HepG2 (cell line): ENCODE results near the gene RAMP3. TPM values are rescaled to one million over a fixed set of nuclear protein-coding genes. Genes with fewer than 3 reads are reported as not detected.

Experiments used
- ATAC-seq: fragments of 200-7000 bp; cut with Tn5 transposase; 3 replicates; pipeline ENCODE4 v1.9.1; 2020; ENCODE audit warnings: mild to moderate bottlenecking, moderate library complexity
- BruUV-seq: library from RNA; stranded (reverse); fragments of 400-500 nt; replicated peaks from 2 replicates; lab custom pipeline; 2021; lab: Mats Ljungman, UMichigan
- CTCF ChIA-PET: fragments of 300-600 bp; formaldehyde crosslinking; extraction: SDS; loops from one replicate; lab custom pipeline; 2021; ENCODE audit warnings: low total read pairs, inconsistent platforms, low intra/inter-chr PET ratio; lab: Yijun Ruan, JAX
- POLR2A ChIA-PET: fragments of 350-600 bp; sonication (Branson Sonifier 250); formaldehyde crosslinking; loops from one replicate; lab custom pipeline; 2020; ENCODE audit warnings: antibody characterized with exemption, inconsistent platforms; lab: Yijun Ruan, JAX
- DNase-seq: peaks from one replicate; pipeline ENCODE4 v3.0.0-alpha.2; 2015; ENCODE audit warnings: low spot score
- FAIRE-seq: peaks from 3 replicates; lab custom pipeline; 2011; peaks lifted over from hg19 to GRCh38; lab: Jason Lieb, UNC
- H2AFZ ChIP-seq: one replicate; pipeline ENCODE4 v1.6.1; 2011; ENCODE audit warnings: low read length, inconsistent platforms
- H3K27ac ChIP-seq: fragments of 300-600 bp; 3 replicates; pipeline ENCODE4 v1.8.0; 2011; ENCODE audit warnings: mixed run types, mild to moderate bottlenecking, mixed read lengths, low read length, inconsistent platforms; ENCODE audit not compliant: insufficient read depth; ENCODE audit errors: extremely low read length
- H3K27me3 ChIP-seq, 2 experiments: fragments of 200-600 bp in 1 of 2; 2 replicates in 1 of 2; 3 replicates in 1 of 2; pipeline versions ENCODE4 v1.6.0 to v1.8.0; 2011; ENCODE audit warnings: low read length in 2 of 2, mild to moderate bottlenecking in 2 of 2, moderate library complexity in 2 of 2, inconsistent platforms in 1 of 2; ENCODE audit not compliant: insufficient read depth in 2 of 2, control insufficient read depth in 1 of 2
- H3K36me3 ChIP-seq, 2 experiments: fragments of 200-600 bp in 1 of 2; replicated peaks in 1 of 2; 2 replicates in 1 of 2; 3 replicates in 1 of 2; pipeline versions ENCODE4 v1.5.1 to v1.8.0; 2011; ENCODE audit warnings: low read length in 2 of 2, inconsistent platforms in 1 of 2; ENCODE audit not compliant: insufficient read depth in 2 of 2, control insufficient read depth in 1 of 2
- H3K4me1 ChIP-seq: 2 replicates; pipeline ENCODE4 v1.5.1; 2012; ENCODE audit warnings: low read length, inconsistent platforms; ENCODE audit not compliant: insufficient read depth
- H3K4me2 ChIP-seq: 2 replicates; pipeline ENCODE4 v1.6.0; 2011; ENCODE audit warnings: low read depth, low read length, inconsistent platforms
- H3K4me3 ChIP-seq, 3 experiments: fragments of 200-600 bp in 1 of 3; sonication (generic), shearing (Covaris generic) in 1 of 3; replicated peaks in 1 of 3; 2 replicates each; pipeline ENCODE4 v1.5.1; 2011 to 2016; ENCODE audit warnings: low read length in 3 of 3, inconsistent platforms in 2 of 3, low read depth in 2 of 3, mild to moderate bottlenecking in 2 of 3, control low read depth in 1 of 3, mixed read lengths in 1 of 3; ENCODE audit not compliant: insufficient read depth in 1 of 3
- H3K79me2 ChIP-seq: one replicate; pipeline ENCODE4 v1.6.1; 2011; ENCODE audit warnings: low read length, inconsistent platforms; ENCODE audit not compliant: insufficient read depth
- H3K9ac ChIP-seq: 2 replicates; pipeline ENCODE4 v1.6.0; 2011; ENCODE audit warnings: mild to moderate bottlenecking, low read depth, low read length, inconsistent platforms; ENCODE audit not compliant: insufficient read depth
- H3K9me3 ChIP-seq: 2 replicates; pipeline ENCODE4 v1.5.1; 2012; ENCODE audit warnings: mild to moderate bottlenecking, low read length
- H4K20me1 ChIP-seq: 2 replicates; pipeline ENCODE4 v1.6.0; 2011; ENCODE audit warnings: inconsistent platforms, mild to moderate bottlenecking, low read length, moderate library complexity; ENCODE audit not compliant: insufficient read depth
- ARNT ChIP-seq: fragments of 450-650 bp; IDR thresholded peaks from 2 replicates; pipeline ENCODE4 v1.6.1; 2017
- FLYWCH1 ChIP-seq: sonication (generic); formaldehyde crosslinking; IDR thresholded peaks from 2 replicates; pipeline ENCODE4 v1.8.1; 2023; ENCODE audit warnings: mild to moderate bottlenecking, missing genetic modification reagents
- FOXC1 ChIP-seq: sonication (generic); formaldehyde crosslinking; IDR thresholded peaks from 2 replicates; pipeline ENCODE4 v1.8.0; 2022; ENCODE audit warnings: mild to moderate bottlenecking, missing genetic modification reagents, borderline replicate concordance
- KDM4B ChIP-seq: sonication (generic); formaldehyde crosslinking; IDR thresholded peaks from 2 replicates; pipeline ENCODE4 v1.4.0; 2020; ENCODE audit warnings: missing genetic modification reagents
- KDM6A ChIP-seq: IDR thresholded peaks from 2 replicates; pipeline ENCODE4 v1.6.1; 2016; ENCODE audit warnings: low read depth
- NFIB ChIP-seq: sonication (generic); formaldehyde crosslinking; IDR thresholded peaks from 2 replicates; pipeline ENCODE4 v1.9.0; 2021; ENCODE audit warnings: missing genetic modification reagents, mild to moderate bottlenecking, borderline replicate concordance
- NR2C2 ChIP-seq: sonication (generic); formaldehyde crosslinking; IDR thresholded peaks from 2 replicates; pipeline ENCODE4 v1.4.0; 2020; ENCODE audit warnings: missing genetic modification reagents, mild to moderate bottlenecking, moderate library complexity, borderline replicate concordance
- ZNF549 ChIP-seq: sonication (generic); formaldehyde crosslinking; IDR thresholded peaks from 2 replicates; pipeline ENCODE4 v1.5.0; 2020; ENCODE audit warnings: missing genetic modification reagents
- ZNF570 ChIP-seq: sonication (generic); formaldehyde crosslinking; IDR thresholded peaks from 2 replicates; pipeline ENCODE4 v1.4.0; 2020; ENCODE audit warnings: mild to moderate bottlenecking, missing genetic modification reagents, borderline replicate concordance
- ZNF629 ChIP-seq: sonication (generic); formaldehyde crosslinking; conservative IDR thresholded peaks from 2 replicates; pipeline ENCODE4 v1.5.0; 2020; ENCODE audit warnings: missing genetic modification reagents
- ZNF703 ChIP-seq: sonication (generic); formaldehyde crosslinking; IDR thresholded peaks from 2 replicates; pipeline ENCODE4 v1.5.1; 2020; ENCODE audit warnings: missing genetic modification reagents, mild to moderate bottlenecking, moderate library complexity, borderline replicate concordance
- ZNF749 ChIP-seq: sonication (generic); formaldehyde crosslinking; IDR thresholded peaks from 2 replicates; pipeline ENCODE4 v1.8.0; 2022; ENCODE audit warnings: mild to moderate bottlenecking, missing genetic modification reagents, moderate library complexity, borderline replicate concordance
- WGBS: methylation state at CpG from one replicate; pipeline ENCODE4 v1.1.6; 2017; ENCODE audit warnings: low lambda C conversion rate; 5-methylcytosine and 5-hydroxymethylcytosine counted together
- in situ Hi-C: cut with HindIII; loops from 2 replicates; pipeline ENCODE4 v1.10.0; 2017; ENCODE audit warnings: low pct_unique_long_range_greater_than_20kb; ENCODE audit not compliant: extremely low pct_ligation_motif_present
- intact Hi-C: fragments of 100-400 bp; cut with micrococcal nuclease; formaldehyde crosslinking; loops from one replicate; pipeline ENCODE4 v1.10.0; 2022; ENCODE audit not compliant: unreplicated experiment
- polyA plus RNA-seq, 8 experiments: library from polyadenylated mRNA; depleted of rRNA in 3 of 8; stranded (reverse) in 7 of 8; unstranded in 1 of 8; fragments of >200 nt; fragmentation: Illumina TruSeq in 4 of 8; extraction: Trizol in 4 of 8; gene quantifications; 2 replicates each; pipeline versions ENCODE4 v1.2.1 to v1.2.3, GENCODE V29; 2011 to 2016; ENCODE audit warnings: low read depth in 4 of 8, missing spikeins in 1 of 8, mixed read lengths in 1 of 8; ENCODE audit not compliant: insufficient read depth in 1 of 8
- total RNA-seq, 5 experiments: library from RNA; depleted of rRNA; stranded (reverse); fragments of >200 nt; fragmentation: Illumina TruSeq; extraction: Trizol; gene quantifications; 2 replicates each; pipeline ENCODE4 v1.2.3, GENCODE V29; 2016; ENCODE audit warnings: low read depth in 1 of 5
- TF ChIP-seq, protein P1 (sequence below): sonication (generic); formaldehyde crosslinking; IDR thresholded peaks from 2 replicates; pipeline ENCODE4 v1.8.0; 2022; ENCODE audit warnings: missing genetic modification reagents, mild to moderate bottlenecking, moderate library complexity, borderline replicate concordance
- TF ChIP-seq, protein P2 (sequence below): sonication (generic); formaldehyde crosslinking; IDR thresholded peaks from 2 replicates; pipeline ENCODE4 v1.5.1; 2020; ENCODE audit warnings: mild to moderate bottlenecking, moderate library complexity, missing genetic modification reagents
- TF ChIP-seq, protein P3 (sequence below): IDR thresholded peaks from 2 replicates; pipeline ENCODE4 v1.6.1; 2016
- TF ChIP-seq, protein P4 (sequence below): sonication (generic); formaldehyde crosslinking; IDR thresholded peaks from 2 replicates; pipeline ENCODE4 v1.5.0; 2020; ENCODE audit warnings: missing genetic modification reagents
- TF ChIP-seq, protein P5 (sequence below): sonication (generic); formaldehyde crosslinking; IDR thresholded peaks from 2 replicates; pipeline ENCODE4 v1.4.0; 2020; ENCODE audit warnings: missing genetic modification reagents
- TF ChIP-seq, protein P6 (sequence below): sonication (generic); formaldehyde crosslinking; IDR thresholded peaks from 2 replicates; pipeline ENCODE4 v1.4.0; 2020; ENCODE audit warnings: mild to moderate bottlenecking, low read depth, missing genetic modification reagents

Gene RAMP3
- total and polyA plus RNA-seq, 2 of the 13 experiments (the other 11 are each of a cell fraction or from before 2014, with no cell fraction given) = not detected

DNA sequence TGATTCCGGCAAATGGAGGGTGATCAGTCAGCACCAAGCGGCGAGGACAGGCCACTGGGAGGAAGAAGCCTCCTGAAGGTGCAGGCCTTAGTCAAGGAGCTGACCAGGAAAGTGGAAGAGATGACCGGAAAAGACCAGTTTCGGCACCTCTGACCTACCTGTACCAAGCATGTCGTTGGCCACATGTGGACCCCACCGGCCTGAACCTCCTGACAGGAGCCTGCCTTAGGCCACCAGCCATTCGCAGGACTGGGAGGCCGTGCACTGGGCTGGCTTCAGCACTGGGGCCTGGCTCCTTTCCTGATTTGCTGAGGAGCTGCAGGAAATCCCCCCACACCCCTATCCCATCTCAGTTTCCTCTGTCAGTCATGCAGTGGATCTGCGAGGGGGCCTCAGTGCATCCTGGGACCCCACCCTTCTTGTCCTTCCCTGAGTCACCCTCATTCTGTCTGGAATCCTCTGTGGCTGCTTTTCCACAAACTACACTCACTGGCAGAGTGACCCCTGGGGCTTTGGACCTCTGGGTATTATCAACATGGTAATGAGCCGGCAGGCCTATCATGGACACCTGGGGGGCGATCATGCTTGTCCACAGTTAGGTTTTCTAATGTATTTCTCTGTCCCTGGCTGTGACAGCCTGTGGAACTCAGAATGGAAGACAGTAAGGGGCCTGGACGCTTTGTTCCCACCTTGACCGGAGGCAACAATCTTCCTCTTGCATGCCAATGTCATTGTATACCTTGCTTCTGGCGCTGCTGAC lies 33.0 kb downstream of the RAMP3 start:
- ATAC-seq (no peak), DNase-seq (no peak), FAIRE-seq (no peak)
- WGBS = 39% methylated on average over 10 of the region's 15 CpGs
- POLR2A ChIA-PET = no interaction called here
- no TSS peak for BruUV-seq
- Histone ChIP-seq H3K9me3 (no peaks in the 10 kb centered on the region), H3K9ac (no peak overlapping the region), H3K4me1 (no peaks in the 10 kb centered on the region), H4K20me1 (no peaks in the 10 kb centered on the region), H3K4me3 (no peak overlapping the region), H3K36me3 (no peaks in the 10 kb centered on the region), H3K27ac (no peak overlapping the region), H3K27me3 (peaks cover 5 to 58% of the 10 kb centered on the region in 2 experiments; a peak in 4 of 5 replicates), H3K79me2 (no peaks in the 10 kb centered on the region), H3K4me2 (no peak overlapping the region), H2AFZ (no peak overlapping the region)
- in situ Hi-C loops = no loop called here
- intact Hi-C loops = no loop called here
- CTCF ChIA-PET = no interaction called here
- TF ChIP-seq ZNF570 (CRISPR knock-in tag) (no peak), NR2C2 (CRISPR knock-in tag) (no peak), KDM6A (CRISPR knock-in tag) (no peak), FLYWCH1 (CRISPR knock-in tag) (no peak), ZNF703 (CRISPR knock-in tag) (no peak), ZNF629 (CRISPR knock-in tag) (no peak), KDM4B (CRISPR knock-in tag) (no peak), NFIB (CRISPR knock-in tag) (no peak), FOXC1 (no peak), ZNF549 (CRISPR knock-in tag) (no peak), ARNT (no peak), ZNF749 (CRISPR knock-in tag) (no peak)
- TF ChIP-seq, protein P1, sequence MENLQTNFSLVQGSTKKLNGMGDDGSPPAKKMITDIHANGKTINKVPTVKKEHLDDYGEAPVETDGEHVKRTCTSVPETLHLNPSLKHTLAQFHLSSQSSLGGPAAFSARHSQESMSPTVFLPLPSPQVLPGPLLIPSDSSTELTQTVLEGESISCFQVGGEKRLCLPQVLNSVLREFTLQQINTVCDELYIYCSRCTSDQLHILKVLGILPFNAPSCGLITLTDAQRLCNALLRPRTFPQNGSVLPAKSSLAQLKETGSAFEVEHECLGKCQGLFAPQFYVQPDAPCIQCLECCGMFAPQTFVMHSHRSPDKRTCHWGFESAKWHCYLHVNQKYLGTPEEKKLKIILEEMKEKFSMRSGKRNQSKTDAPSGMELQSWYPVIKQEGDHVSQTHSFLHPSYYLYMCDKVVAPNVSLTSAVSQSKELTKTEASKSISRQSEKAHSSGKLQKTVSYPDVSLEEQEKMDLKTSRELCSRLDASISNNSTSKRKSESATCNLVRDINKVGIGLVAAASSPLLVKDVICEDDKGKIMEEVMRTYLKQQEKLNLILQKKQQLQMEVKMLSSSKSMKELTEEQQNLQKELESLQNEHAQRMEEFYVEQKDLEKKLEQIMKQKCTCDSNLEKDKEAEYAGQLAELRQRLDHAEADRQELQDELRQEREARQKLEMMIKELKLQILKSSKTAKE (CRISPR knock-in tag) = no peak
- TF ChIP-seq, protein P2, sequence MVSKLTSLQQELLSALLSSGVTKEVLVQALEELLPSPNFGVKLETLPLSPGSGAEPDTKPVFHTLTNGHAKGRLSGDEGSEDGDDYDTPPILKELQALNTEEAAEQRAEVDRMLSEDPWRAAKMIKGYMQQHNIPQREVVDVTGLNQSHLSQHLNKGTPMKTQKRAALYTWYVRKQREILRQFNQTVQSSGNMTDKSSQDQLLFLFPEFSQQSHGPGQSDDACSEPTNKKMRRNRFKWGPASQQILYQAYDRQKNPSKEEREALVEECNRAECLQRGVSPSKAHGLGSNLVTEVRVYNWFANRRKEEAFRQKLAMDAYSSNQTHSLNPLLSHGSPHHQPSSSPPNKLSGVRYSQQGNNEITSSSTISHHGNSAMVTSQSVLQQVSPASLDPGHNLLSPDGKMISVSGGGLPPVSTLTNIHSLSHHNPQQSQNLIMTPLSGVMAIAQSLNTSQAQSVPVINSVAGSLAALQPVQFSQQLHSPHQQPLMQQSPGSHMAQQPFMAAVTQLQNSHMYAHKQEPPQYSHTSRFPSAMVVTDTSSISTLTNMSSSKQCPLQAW = no peak
- TF ChIP-seq, protein P3, sequence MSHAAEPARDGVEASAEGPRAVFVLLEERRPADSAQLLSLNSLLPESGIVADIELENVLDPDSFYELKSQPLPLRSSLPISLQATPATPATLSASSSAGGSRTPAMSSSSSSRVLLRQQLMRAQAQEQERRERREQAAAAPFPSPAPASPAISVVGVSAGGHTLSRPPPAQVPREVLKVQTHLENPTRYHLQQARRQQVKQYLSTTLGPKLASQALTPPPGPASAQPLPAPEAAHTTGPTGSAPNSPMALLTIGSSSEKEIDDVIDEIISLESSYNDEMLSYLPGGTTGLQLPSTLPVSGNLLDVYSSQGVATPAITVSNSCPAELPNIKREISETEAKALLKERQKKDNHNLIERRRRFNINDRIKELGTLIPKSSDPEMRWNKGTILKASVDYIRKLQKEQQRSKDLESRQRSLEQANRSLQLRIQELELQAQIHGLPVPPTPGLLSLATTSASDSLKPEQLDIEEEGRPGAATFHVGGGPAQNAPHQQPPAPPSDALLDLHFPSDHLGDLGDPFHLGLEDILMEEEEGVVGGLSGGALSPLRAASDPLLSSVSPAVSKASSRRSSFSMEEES = no peak
- TF ChIP-seq, protein P4, sequence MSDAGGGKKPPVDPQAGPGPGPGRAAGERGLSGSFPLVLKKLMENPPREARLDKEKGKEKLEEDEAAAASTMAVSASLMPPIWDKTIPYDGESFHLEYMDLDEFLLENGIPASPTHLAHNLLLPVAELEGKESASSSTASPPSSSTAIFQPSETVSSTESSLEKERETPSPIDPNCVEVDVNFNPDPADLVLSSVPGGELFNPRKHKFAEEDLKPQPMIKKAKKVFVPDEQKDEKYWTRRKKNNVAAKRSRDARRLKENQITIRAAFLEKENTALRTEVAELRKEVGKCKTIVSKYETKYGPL = no peak
- TF ChIP-seq, protein P5, sequence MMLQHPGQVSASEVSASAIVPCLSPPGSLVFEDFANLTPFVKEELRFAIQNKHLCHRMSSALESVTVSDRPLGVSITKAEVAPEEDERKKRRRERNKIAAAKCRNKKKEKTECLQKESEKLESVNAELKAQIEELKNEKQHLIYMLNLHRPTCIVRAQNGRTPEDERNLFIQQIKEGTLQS (CRISPR knock-in tag) = no peak
- TF ChIP-seq, protein P6, sequence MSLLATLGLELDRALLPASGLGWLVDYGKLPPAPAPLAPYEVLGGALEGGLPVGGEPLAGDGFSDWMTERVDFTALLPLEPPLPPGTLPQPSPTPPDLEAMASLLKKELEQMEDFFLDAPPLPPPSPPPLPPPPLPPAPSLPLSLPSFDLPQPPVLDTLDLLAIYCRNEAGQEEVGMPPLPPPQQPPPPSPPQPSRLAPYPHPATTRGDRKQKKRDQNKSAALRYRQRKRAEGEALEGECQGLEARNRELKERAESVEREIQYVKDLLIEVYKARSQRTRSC (CRISPR knock-in tag) = no peak
